HG03175 (cell line): ENCODE data around the gene ZNF514.
"Not testable (repeated sequence)": the region's sequence is repeated elsewhere in the genome, so short reads cannot be mapped to it uniquely, and the experiment has no call there.

Experiments used
- ATAC-seq: cut with Tn5 transposase; IDR thresholded peaks from one replicate; pipeline ENCODE4 v1.9.1; 2021; ENCODE audit warnings: mild to moderate bottlenecking, moderate library complexity; ENCODE audit not compliant: unreplicated experiment

ZNF514 gene

GRCh38 chr2:95159690-95160449 is at the start of gene ZNF514:
Gene ZNF514 (minus strand): TSS chr2:95159848. CDS start chr2:95153253, 6,595 bp downstream.
- ATAC-seq, result peak; percentile 91

GRCh38 chr2:95208106-95208505 is 48.5 kb upstream of the ZNF514 start:
- ATAC-seq, result no peak

GRCh38 chr2:95207111-95207961 is 47.7 kb upstream of the ZNF514 start, which contains the start of gene ZNF892:
Gene ZNF892 (plus strand): TSS chr2:95207521. CDS start chr2:95207816, 295 bp downstream.
- ATAC-seq, result peak; percentile 96

- ATAC-seq, result no peak
Measured at GRCh38 chr2:95206096-95206495, 46.4 kb upstream of the ZNF514 start.

- ATAC-seq, result no peak
Measured at GRCh38 chr2:95204396-95204795, 44.7 kb upstream of the ZNF514 start.

- ATAC-seq, result no peak
Measured at GRCh38 chr2:95203911-95204310, 44.3 kb upstream of the ZNF514 start.

- not testable (repeated sequence) for ATAC-seq
Measured at GRCh38 chr2:95192956-95193355, 33.3 kb upstream of the ZNF514 start.

- ATAC-seq, result no peak
Measured at GRCh38 chr2:95185973-95186372, 26.3 kb upstream of the ZNF514 start.

GRCh38 chr2:95185197-95185596 is 25.5 kb upstream of the ZNF514 start:
- ATAC-seq, result no peak

GRCh38 chr2:95181774-95182173 is 22.1 kb upstream of the ZNF514 start:
- ATAC-seq, result no peak

GRCh38 chr2:95179451-95179850 is 19.8 kb upstream of the ZNF514 start:
- ATAC-seq, result no peak

- no peak for ATAC-seq
Measured at GRCh38 chr2:95174031-95174542, 14.4 kb upstream of the ZNF514 start.

GRCh38 chr2:95171902-95172301 is 12.3 kb upstream of the ZNF514 start:
- ATAC-seq, result no peak

GRCh38 chr2:95166065-95166763 is 6.6 kb upstream of the ZNF514 start:
- ATAC-seq, result no peak

GRCh38 chr2:95165371-95166064 is 5.9 kb upstream of the ZNF514 start, which contains the start of gene ZNF2:
Gene ZNF2 (plus strand): TSS chr2:95165809. CDS start chr2:95176227, 10,418 bp downstream.
- peak; percentile 93 for ATAC-seq

GRCh38 chr2:95165030-95165370 is 5.4 kb upstream of the ZNF514 start:
- peak; percentile 6 for ATAC-seq

GRCh38 chr2:95158891-95159619 is 593 bp downstream of the ZNF514 start:
- ATAC-seq, result peak; percentile 57

- ATAC-seq, result no peak
Measured at GRCh38 chr2:95158441-95158840, 1.2 kb downstream of the ZNF514 start.

GRCh38 chr2:95149397-95149984 is 10.2 kb downstream of the ZNF514 start:
- no peak for ATAC-seq
